Thymus (tissue), 11 donors: ENCODE measurements around the gene LENG8. TPM values are rescaled to one million over a fixed set of nuclear protein-coding genes. Genes with fewer than 3 reads are reported as not detected.
A peak's percentile ranks its signal among the peaks of the same experiment; 100 is the strongest.
"Not testable (repeated sequence)": the region's sequence is repeated elsewhere in the genome, so short reads cannot be mapped to it uniquely, and the experiment has no call there.

Experiments
- DNase-seq, 9 donors: peaks; one replicate each; pipeline ENCODE4 v3.0.0-alpha.2; 2013; ENCODE audit warnings: low spot score in 9 of 9, low read depth in 6 of 9, missing footprints in 1 of 9
- H3K27ac ChIP-seq, 2 donors: one replicate each; pipeline ENCODE4 v1.5.1; 2013; ENCODE audit warnings: control low read depth in 1 of 2, low read depth in 1 of 2, low read length in 1 of 2, mild to moderate bottlenecking in 1 of 2, moderate library complexity in 1 of 2
- H3K27me3 ChIP-seq, 2 donors: one replicate each; pipeline ENCODE4 v1.5.1; 2013; ENCODE audit warnings: low read length in 1 of 2; ENCODE audit not compliant: control insufficient read depth in 2 of 2, insufficient read depth in 1 of 2
- H3K36me3 ChIP-seq, 2 donors: one replicate each; pipeline ENCODE4 v1.5.1; 2013; ENCODE audit warnings: low read length in 1 of 2, mild to moderate bottlenecking in 1 of 2, moderate library complexity in 1 of 2; ENCODE audit not compliant: control insufficient read depth in 2 of 2, insufficient read depth in 2 of 2
- H3K4me1 ChIP-seq, 2 donors: one replicate each; pipeline ENCODE4 v1.5.1; 2013; ENCODE audit warnings: low read length in 2 of 2; ENCODE audit not compliant: control insufficient read depth in 2 of 2, insufficient read depth in 2 of 2
- H3K4me3 ChIP-seq, 2 donors: one replicate each; pipeline ENCODE4 v1.5.1; 2013; ENCODE audit warnings: low read length in 2 of 2, control low read depth in 1 of 2, mild to moderate bottlenecking in 1 of 2
- H3K9me3 ChIP-seq, 2 donors: one replicate each; pipeline ENCODE4 v1.5.1; 2013; ENCODE audit warnings: low read length in 1 of 2, mild to moderate bottlenecking in 1 of 2; ENCODE audit not compliant: control insufficient read depth in 2 of 2, insufficient read depth in 1 of 2
- WGBS: extraction: QIAGEN DNeasy Blood & Tissue Kit; methylation state at CpG from one replicate; pipeline ENCODE4 v1.1.7; 2013; 5-methylcytosine and 5-hydroxymethylcytosine counted together
- polyA plus RNA-seq: library from polyadenylated mRNA; stranded (reverse); fragments of 200-250 nt; gene quantifications from one replicate; pipeline ENCODE4 v1.2.3, GENCODE V29; 2013
- total RNA-seq: library from RNA; stranded (reverse); fragments of 120-200 nt; gene quantifications from one replicate; pipeline ENCODE4 v1.2.4, GENCODE V29; 2013
- donor health status: healthy.

Gene LENG8
- total and polyA plus RNA-seq, 2 donors, result 12.7 to 151 TPM

- Histone ChIP-seq H3K9me3 (no peaks in the 10 kb centered on the region), H3K4me1 (no peaks in the 10 kb centered on the region), H3K27ac (no peak overlapping the region), H3K27me3 (peaks cover 0 to 8% of the 10 kb centered on the region in 2 donors), H3K36me3 (no peaks in the 10 kb centered on the region), H3K4me3 (no peak overlapping the region)
- WGBS, result 38% methylated on average over 2 of the region's 2 CpGs
- DNase-seq, result no peak
Observed at GRCh38 chr19:54480051-54480450, 31.1 kb downstream of the LENG8 start.

GRCh38 chr19:54481326-54481930 is 32.4 kb downstream of the LENG8 start:
- Histone ChIP-seq H3K9me3 (no peaks in the 10 kb centered on the region), H3K36me3 (no peaks in the 10 kb centered on the region), H3K4me3 (no peak overlapping the region), H3K27me3 (peaks cover 0 to 6% of the 10 kb centered on the region in 2 donors), H3K4me1 (no peaks in the 10 kb centered on the region), H3K27ac (no peak overlapping the region)
- WGBS, result 14% methylated on average over 16 of the region's 16 CpGs
- DNase-seq, result peak in 3 of 9 donors; percentile 51 to 73 (median 60)

- H3K4me3 ChIP-seq, result no peak overlapping the region
Observed at GRCh38 chr19:54482889-54483288, 33.9 kb downstream of the LENG8 start.

GRCh38 chr19:54484451-54484850 is 35.5 kb downstream of the LENG8 start:
- H3K9me3 ChIP-seq, result no peaks in the 10 kb centered on the region
- WGBS, result 89% methylated on average over 10 of the region's 10 CpGs
- H3K4me1 ChIP-seq, result no peaks in the 10 kb centered on the region
- no peak overlapping the region for H3K27ac ChIP-seq
- no peak for DNase-seq
- H3K4me3 ChIP-seq, result no peak overlapping the region
- peaks cover 2 to 3% of the 10 kb centered on the region in 2 donors for H3K27me3 ChIP-seq
- no peaks in the 10 kb centered on the region for H3K36me3 ChIP-seq

More at GRCh38 chr19:54482889-54483288, 33.9 kb downstream of the LENG8 start:
- Histone ChIP-seq H3K4me1 (no peaks in the 10 kb centered on the region), H3K9me3 (no peaks in the 10 kb centered on the region), H3K27me3 (peaks cover 0 to 6% of the 10 kb centered on the region in 2 donors), H3K36me3 (no peaks in the 10 kb centered on the region), H3K27ac (no peak overlapping the region)
- DNase-seq, result no peak
- whole genome bisulfite sequencing, result 12% methylated on average over 3 of the region's 3 CpGs

GRCh38 chr19:54485851-54486250 is 36.9 kb downstream of the LENG8 start:
- H3K4me3 ChIP-seq, result no peak overlapping the region
- no peaks in the 10 kb centered on the region for H3K9me3 ChIP-seq
- H3K36me3 ChIP-seq, result no peaks in the 10 kb centered on the region
- no peak for DNase-seq
- no peak overlapping the region for H3K27ac ChIP-seq
- H3K4me1 ChIP-seq, result no peaks in the 10 kb centered on the region
- WGBS, result 71% methylated on average over 5 of the region's 5 CpGs
- peaks cover 2 to 5% of the 10 kb centered on the region in 2 donors for H3K27me3 ChIP-seq

- no peak for DNase-seq
- Histone ChIP-seq H3K4me1 (no peaks in the 10 kb centered on the region), H3K4me3 (no peak overlapping the region), H3K27ac (no peak overlapping the region), H3K27me3 (peaks cover 2 to 9% of the 10 kb centered on the region in 2 donors), H3K9me3 (no peaks in the 10 kb centered on the region), H3K36me3 (no peaks in the 10 kb centered on the region)
- 87% methylated on average over 7 of the region's 7 CpGs for WGBS
Observed at GRCh38 chr19:54489341-54489740, 40.3 kb downstream of the LENG8 start.

- Histone ChIP-seq H3K27ac (no peak overlapping the region), H3K9me3 (no peaks in the 10 kb centered on the region), H3K36me3 (no peaks in the 10 kb centered on the region), H3K4me3 (no peak overlapping the region), H3K4me1 (no peaks in the 10 kb centered on the region), H3K27me3 (peaks cover 2 to 7% of the 10 kb centered on the region in 2 donors)
- WGBS, result 79% methylated on average over 9 of the region's 9 CpGs
- no peak for DNase-seq
Observed at GRCh38 chr19:54489766-54490165, 40.8 kb downstream of the LENG8 start.

GRCh38 chr19:54492568-54492967 is 43.6 kb downstream of the LENG8 start:
- H3K9me3 ChIP-seq, result no peaks in the 10 kb centered on the region
- WGBS, result 94% methylated on average over 18 of the region's 18 CpGs
- no peak overlapping the region for H3K27ac ChIP-seq
- DNase-seq, result no peak
- peak overlapping the region in 1 of 2 donors; percentile 27 for H3K4me3 ChIP-seq
- H3K36me3 ChIP-seq, result no peaks in the 10 kb centered on the region
- peaks cover 2 to 7% of the 10 kb centered on the region in 2 donors for H3K27me3 ChIP-seq
- H3K4me1 ChIP-seq, result no peaks in the 10 kb centered on the region

GRCh38 chr19:54493056-54493455 is 44.1 kb downstream of the LENG8 start:
- not testable (repeated sequence) for H3K36me3 ChIP-seq, H3K27me3 ChIP-seq, H3K9me3 ChIP-seq, H3K4me1 ChIP-seq, H3K27ac ChIP-seq, DNase-seq
- H3K4me3 ChIP-seq, result peak overlapping the region in 1 of 2 donors; percentile 27
- 95% methylated on average over 5 of the region's 5 CpGs for WGBS
